GM21390 (cell line): ENCODE measurements around the gene CST9.
"Not testable (repeated sequence)": the region's sequence is repeated elsewhere in the genome, so short reads cannot be mapped to it uniquely, and the experiment has no call there.

Source experiments
- ATAC-seq: cut with Tn5 transposase; IDR thresholded peaks from one replicate; pipeline ENCODE4 v1.9.1; 2021; ENCODE audit not compliant: unreplicated experiment

The CST9 gene

DNA sequence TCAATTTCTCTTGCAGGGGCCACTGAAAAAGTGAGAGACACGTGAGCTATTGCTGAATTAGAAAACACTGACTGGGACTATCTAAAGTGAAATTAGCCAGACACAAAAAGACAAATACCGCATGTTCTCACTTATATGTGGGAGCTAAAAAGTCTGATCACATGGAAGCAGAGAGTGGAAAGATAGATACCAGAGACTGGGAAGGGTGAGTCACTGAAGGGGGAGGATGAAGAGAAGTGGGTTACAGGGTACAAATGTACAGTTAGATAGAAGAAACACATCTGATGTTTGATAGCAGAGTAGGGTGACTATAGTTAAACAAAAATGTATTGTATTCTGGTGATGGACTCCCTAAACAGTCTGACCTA is 18.6 kb upstream of the CST9 start:
- ATAC-seq, result no peak

DNA sequence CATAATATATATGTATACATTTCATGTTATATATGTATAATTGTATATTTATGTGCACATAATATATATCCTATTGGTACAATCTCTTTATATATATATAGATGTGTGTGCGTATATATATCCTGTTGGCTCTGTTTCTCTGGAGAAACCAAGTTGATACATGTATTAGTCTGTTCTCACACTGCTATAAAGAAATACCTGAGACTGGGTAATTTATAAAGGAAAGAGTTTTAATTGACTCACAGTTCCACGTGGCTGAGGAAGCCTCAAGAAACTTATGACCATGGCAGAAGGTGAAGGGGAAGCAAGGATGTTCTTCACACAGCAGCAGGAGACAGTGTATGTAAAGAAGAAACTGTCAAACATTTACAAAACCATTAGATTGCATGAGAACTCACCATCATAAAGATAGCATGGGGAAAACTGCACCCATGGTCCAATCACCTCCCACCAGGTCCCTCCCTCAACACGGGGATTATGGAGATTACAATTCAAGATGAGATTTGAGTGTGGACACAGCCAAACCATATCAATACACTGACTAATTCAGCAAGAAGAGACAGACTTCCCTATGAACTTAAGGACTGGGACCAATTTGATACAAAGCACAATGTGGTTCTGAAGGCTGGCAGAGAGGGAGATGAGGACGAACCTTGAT is 18.1 kb upstream of the CST9 start:
- no peak for ATAC-seq

DNA sequence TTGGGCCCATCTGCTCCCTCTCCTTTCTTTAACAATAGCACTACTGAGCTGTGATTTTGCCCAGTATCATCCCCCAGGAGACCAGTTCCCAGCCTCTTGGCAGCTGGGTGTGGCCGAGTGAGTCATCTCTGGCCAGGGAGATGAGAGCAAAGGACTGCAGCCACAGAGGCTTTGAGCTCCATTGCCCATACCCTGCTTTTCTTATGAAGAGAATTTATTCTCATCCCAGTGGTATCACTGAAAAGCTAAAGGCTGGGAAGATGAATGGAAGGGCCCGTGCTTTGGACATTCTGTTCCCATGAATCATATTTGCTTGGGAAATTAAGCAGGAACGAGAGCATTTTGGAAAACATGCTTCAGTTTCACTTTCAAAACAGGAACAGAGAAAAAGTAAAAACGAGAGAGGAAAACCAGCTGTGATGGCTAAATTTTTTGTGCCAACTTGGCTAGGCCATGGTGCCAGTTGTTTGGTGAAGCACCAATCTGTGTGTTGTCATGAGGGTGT is 17.2 kb upstream of the CST9 start:
- peak; percentile 73 for ATAC-seq

DNA sequence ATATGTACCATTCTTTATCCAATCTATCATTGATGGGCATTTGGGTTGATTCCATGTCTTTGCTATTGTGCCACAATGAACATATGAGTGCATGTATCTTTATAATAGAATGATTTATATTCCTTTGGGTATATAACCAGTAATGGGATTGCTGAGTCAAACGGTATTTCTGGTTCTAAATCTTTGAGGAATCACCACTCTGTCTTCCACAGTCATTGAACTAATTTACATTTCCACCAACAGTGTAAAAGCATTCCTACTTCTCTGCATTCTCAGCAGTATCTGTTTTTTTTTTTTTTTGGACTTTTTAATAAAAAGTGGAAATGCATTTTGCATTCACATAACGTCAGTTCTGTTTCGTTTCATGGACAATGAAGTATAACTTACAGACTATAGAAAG is 16.7 kb upstream of the CST9 start:
- not testable (repeated sequence) for ATAC-seq

DNA sequence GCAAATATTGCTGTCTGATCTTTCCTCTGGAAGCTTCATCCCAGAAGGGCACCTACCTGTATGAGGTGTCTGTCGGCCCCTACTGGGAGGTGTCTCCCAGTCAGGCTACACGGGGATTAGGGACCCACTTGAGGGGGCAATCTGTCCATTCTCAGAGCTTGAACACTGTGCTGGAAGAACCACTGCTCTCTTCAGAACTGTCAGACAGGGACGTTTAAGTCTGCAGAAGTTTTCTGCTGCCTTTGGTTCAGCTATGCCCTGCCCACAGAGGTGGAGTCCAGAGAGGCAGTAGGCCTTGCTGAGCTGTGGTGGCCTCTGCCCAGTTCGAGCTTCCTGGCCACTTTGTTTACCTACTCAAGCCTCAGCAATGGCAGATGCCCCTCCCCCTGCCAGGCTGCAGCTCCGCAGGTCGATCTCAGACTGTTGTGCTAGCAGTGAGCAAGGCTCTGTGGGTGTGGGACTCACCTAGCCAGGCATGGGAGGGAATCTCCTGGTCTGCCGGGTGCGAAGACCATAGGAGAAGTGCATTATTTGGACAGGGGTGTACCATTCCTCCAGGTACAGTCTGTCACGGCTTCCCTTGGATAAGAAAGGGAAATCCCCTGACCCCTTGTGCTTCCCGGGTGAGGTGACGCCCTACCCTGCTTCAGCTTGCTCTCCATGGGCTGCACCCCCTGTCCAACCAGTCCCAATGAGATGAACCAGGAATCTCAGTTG is 15.1 kb upstream of the CST9 start:
- ATAC-seq, result not testable (repeated sequence)

DNA sequence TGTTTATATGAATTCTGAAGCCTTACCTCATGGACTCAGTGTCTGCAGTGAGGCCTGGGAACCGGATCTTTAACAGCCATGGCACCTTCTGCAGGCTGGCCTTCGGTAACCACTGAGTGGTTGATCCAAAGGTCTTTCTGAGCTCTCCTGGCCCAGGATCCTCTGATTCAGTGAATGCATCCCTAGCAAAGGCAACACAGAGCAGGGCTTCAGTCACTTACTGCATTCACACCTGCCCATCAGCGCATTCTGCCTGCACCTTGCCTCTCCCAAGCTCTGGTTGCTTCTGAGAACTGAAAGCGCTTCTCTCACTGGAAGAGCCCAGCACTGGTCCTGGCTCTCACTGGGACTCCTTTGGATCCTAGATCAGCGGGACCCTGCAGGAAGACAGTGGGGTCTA is 8.4 kb upstream of the CST9 start:
- ATAC-seq, result no peak

DNA sequence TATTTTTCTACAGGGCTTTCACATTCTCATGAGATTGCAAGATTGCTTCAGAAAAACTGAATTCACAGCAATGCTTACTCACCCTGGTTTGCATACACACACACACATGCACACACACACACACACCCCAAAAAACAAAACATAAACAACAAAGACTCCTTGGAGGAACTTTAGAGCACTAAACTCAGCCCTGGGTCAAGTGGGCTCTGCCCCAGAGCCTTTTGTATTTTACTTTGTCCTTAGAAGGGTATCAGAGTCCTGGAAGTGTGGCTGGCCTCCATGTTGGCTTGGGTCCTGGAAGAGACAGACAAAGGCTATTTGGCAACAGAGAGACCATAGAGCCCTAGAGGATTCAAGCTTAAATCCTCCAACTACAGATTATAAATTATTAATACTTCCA is 8.0 kb upstream of the CST9 start:
- ATAC-seq, result no peak

DNA sequence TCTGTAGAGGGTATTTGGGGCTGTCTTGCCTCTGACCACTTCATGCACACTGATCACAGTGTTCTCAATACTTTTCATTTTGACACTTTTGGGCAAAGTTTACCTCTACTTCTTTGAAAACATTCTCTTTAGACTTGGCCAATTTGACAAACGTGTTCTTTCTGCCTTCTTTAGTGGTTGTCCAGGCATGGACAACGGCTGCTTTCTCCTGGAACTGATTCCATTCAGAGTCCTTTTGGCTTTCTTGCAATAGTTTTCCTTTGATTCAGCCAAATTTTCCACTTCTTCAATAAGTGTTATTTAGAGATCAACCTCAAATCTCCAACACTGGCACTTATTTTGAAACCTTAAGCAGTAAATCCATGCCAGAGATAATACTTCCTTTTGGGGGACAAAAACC is 6.7 kb upstream of the CST9 start:
- ATAC-seq, result no peak

DNA sequence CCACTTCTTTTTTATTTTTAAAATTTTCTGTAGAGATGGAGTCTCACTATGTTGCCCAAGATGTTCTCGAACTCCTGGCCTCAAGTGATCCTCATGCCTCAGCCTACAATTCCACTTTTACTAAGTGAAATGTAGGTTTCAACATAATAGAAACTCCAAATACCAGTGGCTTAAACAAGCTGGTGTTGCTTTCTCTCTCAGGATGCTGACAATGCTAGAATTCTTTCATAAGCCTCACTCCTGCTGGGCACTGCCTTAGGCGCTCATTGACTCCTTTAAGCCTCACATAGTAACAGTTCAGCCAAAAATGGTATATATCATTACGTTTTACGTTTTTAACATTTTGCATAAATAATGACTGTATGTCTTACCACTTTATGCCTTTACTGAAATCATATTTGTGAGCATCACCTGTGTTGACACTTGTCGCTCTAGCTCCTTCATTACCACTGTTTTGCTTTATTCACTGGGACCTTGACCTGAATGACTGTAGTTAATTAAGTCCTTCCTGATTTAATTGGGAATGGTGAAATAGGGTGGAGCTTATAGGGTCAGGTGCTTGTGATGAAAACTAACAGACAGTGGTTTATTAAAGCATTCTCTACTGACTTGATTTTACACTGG is 3.9 kb upstream of the CST9 start:
- ATAC-seq, result no peak

DNA sequence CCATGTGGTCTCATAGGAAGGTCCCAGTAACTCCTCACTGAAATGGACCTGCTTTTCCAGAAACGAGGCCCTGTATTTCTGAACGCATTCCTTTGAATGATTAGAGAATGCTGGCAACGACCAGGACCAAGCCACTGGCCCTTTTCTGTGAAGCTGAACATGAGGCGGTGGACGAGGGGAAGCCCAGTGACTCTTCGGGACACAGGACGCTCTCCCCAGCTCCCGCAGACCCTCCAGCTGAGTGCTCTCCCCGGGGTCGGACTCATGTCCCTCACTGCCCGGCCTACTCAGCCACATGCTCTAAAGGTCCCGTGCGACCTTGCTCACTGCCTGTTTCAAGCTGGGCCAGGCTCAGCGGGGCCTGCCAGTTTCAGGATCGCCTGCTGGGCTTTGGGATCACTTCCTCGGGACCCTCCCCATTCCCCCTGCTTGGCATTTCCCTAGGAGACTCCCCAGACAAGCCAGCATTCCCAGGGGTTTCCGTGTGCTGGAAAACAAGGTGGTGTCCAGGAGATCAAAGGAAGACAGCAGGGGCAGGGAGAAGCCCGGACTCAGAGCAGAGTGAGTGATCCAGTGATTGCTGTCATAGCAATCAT is 2.6 kb upstream of the CST9 start:
- ATAC-seq, result no peak

DNA sequence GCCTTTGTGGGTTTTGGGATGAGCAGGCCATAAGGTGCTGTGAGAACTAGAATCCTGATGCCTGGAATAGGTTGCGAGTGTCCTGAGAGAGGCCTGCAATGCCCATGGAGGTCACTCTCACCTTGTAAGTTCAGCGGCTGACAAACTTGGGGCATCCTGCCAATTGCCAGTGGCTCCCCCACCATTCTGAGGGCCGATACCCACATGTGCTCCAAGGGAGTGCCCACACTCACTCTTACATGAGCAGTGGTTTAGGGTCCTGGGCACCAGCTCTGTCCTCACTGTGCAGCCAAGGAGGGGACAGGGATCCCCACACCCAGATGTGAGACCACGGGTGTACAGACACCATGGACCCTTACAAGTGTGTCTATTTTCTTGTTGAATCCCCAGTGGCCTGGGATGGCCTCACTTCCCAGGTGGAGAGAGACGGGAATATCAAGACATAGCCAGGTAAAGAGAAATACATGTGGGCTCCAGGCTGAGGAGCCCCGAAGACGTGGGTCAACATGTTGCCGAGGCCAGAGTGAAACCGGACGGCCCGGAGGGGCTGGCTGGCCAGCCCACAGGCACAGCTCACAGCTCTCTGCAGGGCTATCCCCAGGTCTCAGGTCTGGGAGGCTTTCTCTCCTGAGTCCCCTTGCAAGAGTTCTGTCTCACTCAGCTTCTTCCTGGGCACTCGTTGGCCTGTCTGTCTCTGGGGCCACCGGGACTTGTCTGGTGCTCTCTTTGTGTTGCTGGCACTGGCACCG is 2.0 kb upstream of the CST9 start:
- no peak for ATAC-seq

DNA sequence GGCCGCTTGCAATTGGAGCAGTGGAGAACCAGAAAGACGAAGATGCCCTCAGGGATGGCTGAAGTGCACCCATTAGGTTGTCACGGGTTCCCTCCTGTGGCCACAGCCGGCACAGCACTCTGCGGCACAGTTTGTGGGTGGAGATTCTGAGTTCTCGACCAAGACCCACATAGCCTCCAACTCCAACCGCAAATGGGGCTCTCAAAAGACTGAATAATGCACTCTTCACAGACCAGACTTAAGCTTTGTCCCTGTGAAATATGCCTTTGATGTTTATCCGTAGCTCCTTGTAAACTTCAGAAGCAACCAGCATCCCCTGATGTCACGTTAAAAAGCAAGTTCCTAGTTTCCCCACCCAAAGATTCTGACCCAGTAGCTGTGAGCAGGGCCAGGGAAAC is 934 bp upstream of the CST9 start:
- peak; percentile 91 for ATAC-seq

DNA sequence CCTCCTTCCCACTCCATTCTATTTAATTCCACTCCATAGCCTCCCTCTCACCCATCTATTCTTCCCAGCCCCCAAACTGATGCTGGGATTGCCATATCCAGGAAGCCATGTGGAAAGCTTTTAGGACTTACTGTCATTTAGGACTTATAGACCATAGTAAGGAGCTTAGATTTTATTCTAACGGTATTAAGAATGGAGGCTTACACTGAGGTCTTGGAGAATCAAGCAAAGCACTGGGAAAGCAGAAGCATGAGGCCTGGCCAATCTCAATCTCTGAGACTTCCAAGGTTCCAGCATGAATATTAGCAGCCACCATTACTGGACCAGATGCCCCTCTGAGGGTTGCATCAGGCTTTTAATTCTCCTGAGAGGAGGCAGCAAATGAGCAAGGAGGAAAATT is 1.4 kb downstream of the CST9 start:
- ATAC-seq, result no peak

DNA sequence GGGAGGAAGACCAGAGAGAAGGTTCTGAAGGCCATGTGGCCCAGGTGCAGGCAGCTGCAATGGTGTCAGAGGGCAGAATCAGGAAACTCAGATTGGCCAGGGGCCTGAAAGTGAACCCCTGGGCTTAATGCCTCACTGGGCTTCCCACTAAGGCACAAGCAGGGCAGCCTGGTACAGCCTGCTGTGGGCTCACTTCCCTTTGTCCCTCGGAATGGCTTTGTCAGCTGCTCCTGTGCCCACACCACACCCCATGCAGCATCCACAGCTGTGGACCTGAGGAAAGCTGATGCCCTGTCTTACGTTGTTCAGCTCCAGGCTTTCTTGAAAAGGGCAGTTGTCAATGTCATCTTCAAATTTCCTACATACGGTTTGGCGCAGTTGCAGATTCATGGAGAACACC is 2.4 kb downstream of the CST9 start:
- no peak for ATAC-seq

DNA sequence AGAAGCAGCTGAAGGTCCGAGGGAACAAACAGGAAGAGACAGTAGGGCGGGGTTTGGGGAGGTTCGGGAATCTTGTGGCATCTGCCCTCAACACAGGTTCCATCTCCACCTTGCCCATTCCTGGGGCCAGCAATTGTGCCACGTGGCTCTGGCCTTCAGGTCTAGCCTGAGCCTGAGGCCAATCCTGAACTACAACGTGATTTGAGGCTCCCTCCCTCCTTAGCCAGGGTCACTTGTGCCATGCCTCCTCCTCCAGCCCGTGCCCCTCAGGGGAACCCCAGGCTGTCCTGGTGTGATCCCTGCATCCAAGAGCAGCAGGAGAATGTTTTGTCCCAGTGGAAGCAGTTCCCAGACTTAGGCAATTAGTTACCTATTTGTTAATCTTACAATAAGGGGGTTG is 3.0 kb downstream of the CST9 start:
- no peak for ATAC-seq

DNA sequence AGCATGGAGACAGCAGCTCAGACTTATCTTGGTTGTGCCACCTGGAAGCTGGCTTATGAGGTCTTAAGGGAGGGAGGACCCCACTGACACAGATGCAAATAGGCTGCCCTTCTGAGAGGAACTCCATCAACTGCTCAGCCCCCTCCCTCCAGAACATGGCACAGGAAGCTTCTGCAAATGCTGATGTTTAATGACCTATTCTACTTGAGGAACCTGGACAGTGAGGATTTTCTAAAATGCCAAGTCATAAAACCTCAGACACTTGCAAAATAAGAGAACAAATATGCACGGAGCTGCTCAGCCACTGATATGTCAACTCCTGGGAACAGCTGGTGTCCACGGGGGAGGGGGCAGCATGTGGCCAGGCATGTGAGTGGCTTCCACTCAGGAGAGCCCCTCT is 3.5 kb downstream of the CST9 start:
- no peak for ATAC-seq

DNA sequence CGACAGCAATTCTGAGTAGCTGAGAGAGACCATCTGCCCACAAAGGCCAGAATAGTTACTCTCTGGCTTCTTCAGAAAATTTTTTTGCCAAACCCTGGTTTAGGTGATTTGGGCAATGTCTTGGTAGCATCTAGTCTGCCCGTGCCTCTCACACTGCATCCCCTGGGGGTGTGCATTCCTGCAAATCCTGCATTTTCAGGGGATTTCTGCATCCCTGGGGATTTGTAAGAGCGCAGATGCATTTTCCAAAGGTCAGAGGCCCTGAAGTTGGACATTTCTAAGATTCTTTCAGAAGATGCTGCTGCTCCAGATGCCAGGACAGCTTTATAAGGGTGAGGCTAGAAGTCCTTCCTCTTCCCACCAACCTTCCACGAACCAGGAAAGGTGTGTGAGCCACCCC is 4.0 kb downstream of the CST9 start:
- ATAC-seq, result no peak

DNA sequence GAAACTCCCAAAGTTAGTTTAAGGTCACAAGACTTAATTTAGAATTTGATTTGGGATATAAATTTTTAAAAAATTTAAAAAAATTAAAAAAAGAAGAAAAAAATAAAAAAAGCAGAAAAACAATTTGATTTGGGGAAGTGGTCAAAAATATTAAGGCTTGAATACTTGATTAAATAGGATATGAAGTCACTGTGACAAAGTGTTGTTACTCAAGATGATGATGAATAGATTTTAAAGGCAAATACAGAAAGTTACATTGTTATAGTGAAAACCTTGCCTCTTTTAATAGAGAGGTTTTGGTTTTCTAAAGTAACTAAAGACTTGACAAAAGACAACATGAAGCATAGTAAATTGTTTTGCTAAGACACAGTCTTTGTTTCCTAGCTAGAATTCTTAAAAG is 7.2 kb downstream of the CST9 start:
- ATAC-seq, result no peak

DNA sequence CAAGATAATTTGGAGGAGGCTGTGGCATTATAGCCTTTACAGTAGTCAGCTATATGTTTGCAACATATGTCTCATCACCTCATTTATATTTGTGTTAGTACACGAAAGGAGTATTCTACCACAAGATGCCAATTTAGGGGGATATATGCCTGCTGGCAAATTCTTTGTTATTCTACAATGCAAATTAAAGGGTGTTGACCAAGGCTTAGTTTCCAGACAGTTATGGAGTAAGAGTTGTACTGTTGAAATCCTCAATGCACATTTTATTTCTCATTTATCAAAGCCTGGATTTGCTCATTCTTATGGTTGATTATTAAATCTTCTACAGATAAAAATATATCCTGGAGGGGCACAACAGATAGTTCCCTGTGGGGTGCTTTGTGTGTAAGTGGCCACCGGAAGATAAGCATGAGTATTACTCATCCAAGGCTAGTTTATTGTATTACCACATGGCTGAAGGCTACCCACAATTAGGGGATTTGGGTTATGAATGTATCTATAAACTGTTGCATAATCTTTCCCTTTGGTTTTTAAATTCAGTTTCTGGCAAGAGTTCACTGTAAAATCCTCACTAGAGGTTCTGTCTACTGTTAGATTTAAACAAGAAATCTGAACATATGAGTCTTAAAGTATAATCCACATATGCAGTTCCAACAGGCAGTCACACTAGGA is 9.0 kb downstream of the CST9 start:
- no peak for ATAC-seq

DNA sequence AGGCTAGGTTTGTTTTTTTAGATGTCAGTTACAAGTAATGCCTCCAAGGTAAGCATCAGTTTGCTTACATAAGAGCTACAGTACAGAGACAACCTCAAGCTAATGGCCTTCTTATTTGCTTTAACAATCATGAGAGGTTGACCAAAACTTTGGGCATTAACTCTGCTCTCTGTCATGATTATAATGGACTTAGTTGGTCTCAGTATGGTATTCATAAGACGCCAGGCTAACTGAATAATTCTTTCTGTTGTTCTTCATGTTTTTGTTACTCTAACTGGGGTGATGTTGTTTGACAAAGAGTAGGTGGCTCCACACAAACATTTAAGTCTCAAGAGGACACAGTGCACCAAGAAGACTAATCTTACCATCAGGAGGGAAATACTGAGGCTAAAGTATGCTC is 9.8 kb downstream of the CST9 start:
- no peak for ATAC-seq
